HepG2 (cell line): Measurements from ENCODE around the gene KCNAB1.

ENCODE experiments used
- SUZ12 ChIP-seq: fragments of 150-350 bp; IDR thresholded peaks from 2 replicates; pipeline ENCODE4 v1.6.1; 2014; ENCODE audit warnings: low read depth, low read length
- ZNF17 ChIP-seq: sonication (generic); formaldehyde crosslinking; IDR thresholded peaks from 2 replicates; pipeline ENCODE4 v1.5.0; 2020; ENCODE audit warnings: mild to moderate bottlenecking, missing genetic modification reagents

DNA sequence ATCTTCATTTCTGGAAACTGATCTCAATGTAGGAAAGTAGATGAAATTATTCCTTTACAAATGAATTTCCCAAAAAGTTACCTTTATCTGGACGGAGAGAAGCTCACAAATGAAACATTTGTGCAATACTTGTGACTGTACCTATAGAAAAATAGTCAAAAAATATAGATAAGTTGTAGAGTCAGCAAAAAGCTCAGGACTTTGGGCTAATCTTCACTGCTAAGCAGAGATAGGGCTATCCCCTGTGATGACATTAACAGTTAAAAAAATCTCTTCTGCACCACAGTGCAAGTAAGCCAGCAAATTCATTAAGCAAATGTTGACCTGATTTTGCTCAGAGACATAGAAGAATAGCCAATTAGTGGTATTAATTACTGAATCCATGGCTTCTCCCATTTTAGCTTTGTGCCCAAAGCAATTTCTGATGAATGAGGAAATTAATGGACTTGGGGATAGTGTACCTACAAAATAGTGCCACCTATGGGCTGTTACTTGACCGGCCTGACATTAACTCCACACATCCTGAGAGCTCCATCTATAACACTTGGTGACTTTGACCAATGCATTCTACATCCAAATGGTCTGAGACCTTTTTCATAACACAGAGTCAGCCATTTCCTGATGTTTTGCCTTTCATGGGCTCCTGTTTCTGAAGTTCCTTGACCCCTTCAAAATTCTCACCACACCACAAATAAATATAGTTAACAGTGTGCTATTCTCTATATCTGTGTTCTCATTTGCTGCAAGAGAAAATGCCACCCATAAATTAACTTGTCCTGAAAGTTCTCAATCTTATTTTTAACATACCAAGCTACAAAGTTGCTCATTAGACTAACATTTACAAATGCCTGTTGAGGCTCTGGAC, 329.6 kb downstream of the KCNAB1 start:
- TF ChIP-seq SUZ12: no peak
- no peak for TF ChIP-seq ZNF17
